DOHH2 (cell line): Measurements from ENCODE around the gene ILF2.

ENCODE experiments used
- H3F3A ChIP-seq: fragments of 200-600 bp; sonication (generic), shearing (Covaris generic); 2 replicates; pipeline ENCODE4 v1.6.0; 2016; ENCODE audit warnings: antibody characterized with exemption, mild to moderate bottlenecking; ENCODE audit not compliant: control insufficient read depth, insufficient read depth
- H3K27ac ChIP-seq: fragments of 200-600 bp; sonication (generic); 2 replicates; pipeline ENCODE4 v1.5.1; 2014; ENCODE audit warnings: low read depth, mild to moderate bottlenecking, low read length, moderate library complexity
- H3K27me3 ChIP-seq: fragments of 200-600 bp; sonication (generic); 2 replicates; pipeline ENCODE4 v1.6.1; 2014; ENCODE audit warnings: mild to moderate bottlenecking, low read length, mixed read lengths; ENCODE audit not compliant: control insufficient read depth
- H3K36me3 ChIP-seq: fragments of 200-600 bp; sonication (generic); 2 replicates; pipeline ENCODE4 v1.6.1; 2014; ENCODE audit warnings: mild to moderate bottlenecking, low read length, moderate library complexity, mixed read lengths; ENCODE audit not compliant: control insufficient read depth
- H3K4me1 ChIP-seq: fragments of 200-600 bp; sonication (generic); 2 replicates; pipeline ENCODE4 v1.6.1; 2014; ENCODE audit warnings: mild to moderate bottlenecking, low read length, mixed read lengths; ENCODE audit not compliant: control insufficient read depth
- H3K4me2 ChIP-seq: fragments of 200-600 bp; sonication (generic); 2 replicates; pipeline ENCODE4 v1.6.0; 2014; ENCODE audit warnings: mild to moderate bottlenecking, low read length, moderate library complexity
- H3K4me3 ChIP-seq: fragments of 200-600 bp; sonication (generic); 2 replicates; pipeline ENCODE4 v1.5.1; 2014; ENCODE audit warnings: mild to moderate bottlenecking, low read length, mixed read lengths
- H3K79me2 ChIP-seq: fragments of 200-600 bp; sonication (generic); 2 replicates; pipeline ENCODE4 v1.6.1; 2014; ENCODE audit warnings: mild to moderate bottlenecking, low read length, mixed read lengths; ENCODE audit not compliant: control insufficient read depth
- H3K9me2 ChIP-seq: fragments of 200-600 bp; sonication (generic); replicated peaks from 2 replicates; pipeline ENCODE4 v1.6.1; 2014; ENCODE audit warnings: mild to moderate bottlenecking, low read length, mixed read lengths; ENCODE audit not compliant: control insufficient read depth
- H3K9me3 ChIP-seq: fragments of 200-600 bp; sonication (generic); 2 replicates; pipeline ENCODE4 v1.6.1; 2014; ENCODE audit warnings: antibody characterized with exemption, low read length, mixed read lengths; ENCODE audit not compliant: control insufficient read depth, insufficient read depth
- H4K20me1 ChIP-seq: fragments of 200-600 bp; sonication (generic); 2 replicates; pipeline ENCODE4 v1.6.0; 2014; ENCODE audit warnings: low read depth, mild to moderate bottlenecking, antibody characterized with exemption, low read length, moderate library complexity; ENCODE audit not compliant: control insufficient read depth, insufficient read depth
- EZH2phosphoT487 ChIP-seq: fragments of 200-600 bp; sonication (generic); IDR thresholded peaks from 2 replicates; pipeline ENCODE4 v1.6.1; 2017; ENCODE audit warnings: borderline replicate concordance, mild to moderate bottlenecking, antibody characterized with exemption, low read length, moderate library complexity, mixed read lengths
- TF ChIP-seq, protein P1 (sequence below): fragments of 200-600 bp; sonication (generic); IDR thresholded peaks from one replicate; pipeline ENCODE4 v1.5.1; 2014; ENCODE audit warnings: antibody characterized with exemption, mild to moderate bottlenecking, low read depth, low read length; ENCODE audit not compliant: poor library complexity, severe bottlenecking

Gene ILF2

DNA sequence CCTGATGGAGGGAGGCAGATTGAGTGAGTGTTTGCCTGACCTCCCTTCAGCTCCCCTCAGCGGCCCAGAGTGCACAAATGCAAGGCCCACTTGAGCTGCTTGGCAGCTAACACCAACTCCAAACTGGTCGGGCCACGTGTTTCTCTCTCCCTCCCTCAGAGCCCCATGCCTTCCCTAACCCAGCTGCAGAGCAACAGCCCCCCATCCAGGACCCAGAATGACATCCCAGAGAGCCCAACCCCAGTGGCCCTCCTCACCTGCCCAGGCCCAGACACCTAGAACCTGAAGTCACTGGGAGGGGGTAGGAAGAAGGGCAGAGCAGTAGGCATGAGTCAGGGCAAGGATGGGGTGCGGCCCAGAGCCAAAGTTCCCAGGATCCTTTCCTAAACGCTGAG is 53.9 kb downstream of the ILF2 start:
- TF ChIP-seq, protein P1, sequence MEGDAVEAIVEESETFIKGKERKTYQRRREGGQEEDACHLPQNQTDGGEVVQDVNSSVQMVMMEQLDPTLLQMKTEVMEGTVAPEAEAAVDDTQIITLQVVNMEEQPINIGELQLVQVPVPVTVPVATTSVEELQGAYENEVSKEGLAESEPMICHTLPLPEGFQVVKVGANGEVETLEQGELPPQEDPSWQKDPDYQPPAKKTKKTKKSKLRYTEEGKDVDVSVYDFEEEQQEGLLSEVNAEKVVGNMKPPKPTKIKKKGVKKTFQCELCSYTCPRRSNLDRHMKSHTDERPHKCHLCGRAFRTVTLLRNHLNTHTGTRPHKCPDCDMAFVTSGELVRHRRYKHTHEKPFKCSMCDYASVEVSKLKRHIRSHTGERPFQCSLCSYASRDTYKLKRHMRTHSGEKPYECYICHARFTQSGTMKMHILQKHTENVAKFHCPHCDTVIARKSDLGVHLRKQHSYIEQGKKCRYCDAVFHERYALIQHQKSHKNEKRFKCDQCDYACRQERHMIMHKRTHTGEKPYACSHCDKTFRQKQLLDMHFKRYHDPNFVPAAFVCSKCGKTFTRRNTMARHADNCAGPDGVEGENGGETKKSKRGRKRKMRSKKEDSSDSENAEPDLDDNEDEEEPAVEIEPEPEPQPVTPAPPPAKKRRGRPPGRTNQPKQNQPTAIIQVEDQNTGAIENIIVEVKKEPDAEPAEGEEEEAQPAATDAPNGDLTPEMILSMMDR: no peak
- no peaks in the 10 kb centered on the region for H3F3A ChIP-seq
- no peaks in the 10 kb centered on the region for H3K79me2 ChIP-seq
- no peaks in the 10 kb centered on the region for H3K27me3 ChIP-seq
- no peaks in the 10 kb centered on the region for H3K9me2 ChIP-seq
- H3K36me3 ChIP-seq: peaks cover 22% of the 10 kb centered on the region
- no peak overlapping the region for H3K4me3 ChIP-seq
- H3K9me3 ChIP-seq: no peaks in the 10 kb centered on the region
- peaks cover 8% of the 10 kb centered on the region for H3K4me1 ChIP-seq
- no peak overlapping the region for H3K4me2 ChIP-seq
- no peak overlapping the region for H3K27ac ChIP-seq
- no peaks in the 10 kb centered on the region for H4K20me1 ChIP-seq

DNA sequence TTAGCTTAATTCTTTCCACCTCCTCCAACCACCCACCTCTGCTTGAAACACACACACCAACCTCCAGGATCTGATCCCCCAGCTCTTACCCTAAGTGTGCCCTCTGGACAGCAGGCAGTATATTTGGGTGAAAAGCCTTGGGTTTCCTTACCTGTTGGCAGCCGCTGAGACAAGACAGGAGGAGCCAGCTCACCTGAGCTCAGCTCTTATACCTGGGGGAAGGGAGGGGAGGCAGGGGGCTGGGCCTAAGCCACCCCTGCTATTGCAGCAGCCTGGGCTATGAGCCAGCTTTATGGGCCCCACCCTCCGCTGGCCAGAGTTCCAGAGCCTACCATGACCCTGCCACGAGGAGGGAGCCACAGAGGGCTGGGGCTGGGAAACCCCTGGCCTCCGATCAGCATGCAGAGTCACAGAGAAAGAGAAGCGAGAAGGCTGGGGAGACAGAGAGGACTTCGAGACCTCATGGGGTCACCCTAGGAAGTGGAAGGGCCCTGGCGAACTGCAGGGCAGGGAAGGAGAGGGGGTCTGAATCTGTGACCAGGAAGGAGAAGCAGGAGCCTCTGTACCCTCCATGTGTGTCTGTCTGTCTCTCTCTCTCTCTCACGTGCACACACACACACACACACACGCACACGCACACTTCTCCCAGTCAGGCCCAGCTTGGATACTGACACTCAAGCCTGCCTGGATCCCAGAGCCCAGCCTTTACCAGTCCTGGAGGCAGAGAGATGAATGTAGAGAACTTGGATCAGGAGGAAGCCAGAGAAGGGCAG is 54.5 kb downstream of the ILF2 start, which contains the start of gene S100A14:
Gene S100A14 (minus strand): TSS at position 182 of the 773 bp plus-strand sequence. CDS start 467 bp downstream, outside the sequence.
- no peak within 1 kb of the TSS for H3K4me3 ChIP-seq
- TF ChIP-seq EZH2phosphoT487: no peak
- TF ChIP-seq, protein P1: no peak
- H3F3A ChIP-seq: no peaks in the 10 kb centered on the region
- no peak within 1 kb of the TSS for H3K4me2 ChIP-seq
- peaks cover 22% of the 10 kb centered on the region for H3K36me3 ChIP-seq
- H3K27me3 ChIP-seq: no peaks in the 10 kb centered on the region
- H4K20me1 ChIP-seq: no peaks in the 10 kb centered on the region
- H3K4me1 ChIP-seq: peaks cover 6% of the 10 kb centered on the region
- H3K27ac ChIP-seq: no peak within 1 kb of the TSS
- H3K9me2 ChIP-seq: no peaks in the 10 kb centered on the region
- H3K79me2 ChIP-seq: no peaks in the 10 kb centered on the region
- no peaks in the 10 kb centered on the region for H3K9me3 ChIP-seq

DNA sequence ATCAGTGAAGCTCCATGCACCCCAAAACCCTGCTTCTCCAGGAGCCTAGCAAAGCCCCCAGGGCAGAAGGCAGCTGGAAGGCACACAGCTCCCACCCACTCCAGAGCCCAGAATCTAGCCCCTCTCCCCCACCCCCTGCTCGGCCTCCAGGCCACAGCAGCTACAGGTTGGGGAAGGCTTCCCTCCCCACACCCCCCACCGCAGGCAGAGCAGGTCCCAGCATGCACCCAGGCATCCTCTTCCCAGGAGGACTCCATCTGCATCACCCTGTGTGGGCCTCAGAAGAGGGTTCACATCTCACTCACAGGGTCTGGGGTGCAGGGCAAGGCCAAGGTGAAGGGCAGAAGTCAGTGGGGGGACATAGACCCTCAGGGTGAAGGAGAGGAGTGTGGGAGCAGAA is 55.4 kb downstream of the ILF2 start:
- H3K4me1 ChIP-seq: peaks cover 6% of the 10 kb centered on the region
- no peaks in the 10 kb centered on the region for H3K27me3 ChIP-seq
- H3F3A ChIP-seq: no peaks in the 10 kb centered on the region
- H3K9me3 ChIP-seq: no peaks in the 10 kb centered on the region
- no peaks in the 10 kb centered on the region for H3K9me2 ChIP-seq
- H3K4me2 ChIP-seq: no peak overlapping the region
- TF ChIP-seq EZH2phosphoT487: no peak
- H3K27ac ChIP-seq: no peak overlapping the region
- no peaks in the 10 kb centered on the region for H3K79me2 ChIP-seq
- H3K4me3 ChIP-seq: no peak overlapping the region
- peaks cover 19% of the 10 kb centered on the region for H3K36me3 ChIP-seq
- no peaks in the 10 kb centered on the region for H4K20me1 ChIP-seq

DNA sequence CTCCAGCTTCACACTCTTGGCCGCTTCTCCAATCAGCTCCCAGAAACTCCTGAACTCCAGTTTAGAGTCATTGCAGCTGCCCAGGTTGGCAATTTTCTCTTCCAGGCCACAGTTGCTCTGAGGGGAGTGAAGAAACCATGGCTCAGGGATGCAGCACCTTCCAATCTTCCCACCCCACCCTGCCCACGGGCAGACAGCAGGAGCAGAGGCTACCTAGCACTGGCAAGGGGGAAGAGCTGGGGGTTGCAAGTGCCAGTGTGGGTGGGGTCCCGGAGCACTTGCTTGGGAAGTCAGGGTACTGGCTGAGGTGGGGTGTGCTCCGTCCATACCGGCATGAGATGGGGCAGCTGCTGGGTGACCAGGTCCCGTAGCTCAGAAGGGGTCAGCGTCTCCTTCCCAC is 55.9 kb downstream of the ILF2 start:
- no peak overlapping the region for H3K27ac ChIP-seq
- no peak overlapping the region for H3K4me2 ChIP-seq
- TF ChIP-seq, protein P1: no peak
- no peak for TF ChIP-seq EZH2phosphoT487
- no peaks in the 10 kb centered on the region for H3K9me3 ChIP-seq
- no peaks in the 10 kb centered on the region for H4K20me1 ChIP-seq
- H3K4me3 ChIP-seq: no peak overlapping the region
- no peaks in the 10 kb centered on the region for H3K9me2 ChIP-seq
- H3K36me3 ChIP-seq: peaks cover 14% of the 10 kb centered on the region
- H3K4me1 ChIP-seq: peaks cover 6% of the 10 kb centered on the region
- H3F3A ChIP-seq: no peaks in the 10 kb centered on the region
- H3K79me2 ChIP-seq: no peaks in the 10 kb centered on the region
- H3K27me3 ChIP-seq: no peaks in the 10 kb centered on the region
